GM23248 (cell line): Measurements from ENCODE around the gene FNDC3B. TPM values are rescaled to one million over a fixed set of nuclear protein-coding genes. Genes with fewer than 3 reads are reported as not detected.

Experiments used
- DNase-seq: peaks from one replicate; pipeline ENCODE4 v3.0.0-alpha.2; 2015
- H2AFZ ChIP-seq: fragments of 200-600 bp; sonication (generic); 2 replicates; pipeline ENCODE4 v1.6.1; 2016; ENCODE audit warnings: antibody characterized with exemption
- H3F3A ChIP-seq: fragments of 200-600 bp; sonication (generic); 2 replicates; pipeline ENCODE4 v1.6.1; 2016; ENCODE audit warnings: mild to moderate bottlenecking, antibody characterized with exemption, mixed run types; ENCODE audit not compliant: insufficient read depth
- H3K27ac ChIP-seq: fragments of 200-600 bp; sonication (generic); 2 replicates; pipeline ENCODE4 v1.5.1; 2016; ENCODE audit warnings: mild to moderate bottlenecking
- H3K27me3 ChIP-seq: fragments of 200-600 bp; sonication (generic); replicated peaks from 2 replicates; pipeline ENCODE4 v1.6.1; 2016; ENCODE audit warnings: mild to moderate bottlenecking; ENCODE audit not compliant: insufficient read depth
- H3K36me3 ChIP-seq: fragments of 200-600 bp; sonication (generic); 2 replicates; pipeline ENCODE4 v1.6.1; 2016; ENCODE audit warnings: low read depth, mild to moderate bottlenecking
- H3K4me1 ChIP-seq: fragments of 200-600 bp; sonication (generic); 2 replicates; pipeline ENCODE4 v1.6.1; 2016; ENCODE audit warnings: mild to moderate bottlenecking; ENCODE audit not compliant: insufficient read depth
- H3K4me2 ChIP-seq: fragments of 200-600 bp; sonication (generic); one replicate; pipeline ENCODE4 v1.6.1; 2016; ENCODE audit warnings: mild to moderate bottlenecking; ENCODE audit not compliant: unreplicated experiment
- H3K4me3 ChIP-seq: fragments of 200-600 bp; sonication (generic); 2 replicates; pipeline ENCODE4 v1.5.1; 2016; ENCODE audit warnings: mild to moderate bottlenecking
- H3K79me2 ChIP-seq: fragments of 200-600 bp; sonication (generic); 2 replicates; pipeline ENCODE4 v1.6.1; 2016; ENCODE audit warnings: mild to moderate bottlenecking; ENCODE audit not compliant: insufficient read depth
- H3K9ac ChIP-seq: fragments of 200-600 bp; sonication (generic); 2 replicates; pipeline ENCODE4 v1.6.1; 2016; ENCODE audit warnings: mild to moderate bottlenecking
- H3K9me2 ChIP-seq: fragments of 200-600 bp; sonication (generic); 2 replicates; pipeline ENCODE4 v1.6.1; 2016; ENCODE audit warnings: mixed run types, mild to moderate bottlenecking, moderate library complexity; ENCODE audit not compliant: insufficient read depth
- H3K9me3 ChIP-seq: fragments of 200-600 bp; sonication (generic); one replicate; pipeline ENCODE4 v1.6.1; 2017; ENCODE audit warnings: low read depth
- H4K20me1 ChIP-seq: fragments of 200-600 bp; sonication (generic); 2 replicates; pipeline ENCODE4 v1.6.0; 2016; ENCODE audit not compliant: insufficient read depth
- EZH2 ChIP-seq: fragments of 200-600 bp; sonication (generic); IDR thresholded peaks from 2 replicates; pipeline ENCODE4 v1.6.1; 2018; ENCODE audit warnings: antibody characterized with exemption, mild to moderate bottlenecking; ENCODE audit not compliant: insufficient read depth, poor library complexity, severe bottlenecking
- EZH2phosphoT487 ChIP-seq: fragments of 200-600 bp; sonication (generic); IDR thresholded peaks from 2 replicates; pipeline ENCODE4 v1.6.1; 2018; ENCODE audit warnings: antibody characterized with exemption, moderate library complexity, mild to moderate bottlenecking, low read depth; ENCODE audit not compliant: insufficient read depth
- WGBS, 2 experiments: methylation state at CpG; one replicate each; pipeline ENCODE4 v1.1.6; 2015 to 2017; ENCODE audit warnings: low lambda C conversion rate in 2 of 2, low coverage in 1 of 2; ENCODE audit errors: missing lambda C conversion rate in 2 of 2; 5-methylcytosine and 5-hydroxymethylcytosine counted together
- in situ Hi-C: fragments of 300-500 bp; cut with MboI; formaldehyde crosslinking; loops from 2 replicates; pipeline ENCODE4 v1.15.0; 2020
- polyA plus RNA-seq: library from polyadenylated mRNA; unstranded; fragments of >200 nt; fragmentation: Nextera tagmentation; extraction: Ambion mirVana; gene quantifications from 2 replicates; pipeline ENCODE4 v1.2.1, GENCODE V29; 2016
- total RNA-seq: library from RNA; depleted of rRNA; stranded (reverse); fragments of >200 nt; shearing (Covaris generic); gene quantifications from 2 replicates; pipeline ENCODE4 v1.2.3, GENCODE V29; 2014

Gene FNDC3B
- total and polyA plus RNA-seq, 2 experiments from 2014 or later = 85.5 to 123 TPM

DNA sequence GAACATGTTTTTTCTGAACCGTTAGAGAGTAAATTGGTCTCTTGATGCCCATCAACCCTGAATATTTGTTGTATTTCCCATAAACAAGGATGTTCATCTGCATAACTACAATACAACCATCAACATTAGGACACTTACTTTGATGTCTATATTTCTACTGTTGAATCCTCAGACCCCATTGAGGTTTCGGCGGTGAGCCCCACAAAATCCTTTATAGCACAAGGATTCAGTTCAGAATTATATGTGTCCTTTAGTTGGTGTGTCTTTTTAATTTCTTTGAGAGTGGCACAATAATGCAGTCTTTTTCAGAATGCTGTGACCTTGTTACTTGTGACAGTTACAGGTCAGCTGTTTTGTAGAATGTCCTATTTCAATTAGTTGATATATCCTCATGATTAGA, 158.0 kb downstream of the FNDC3B start:
- H4K20me1 ChIP-seq = peaks cover 3% of the 10 kb centered on the region; the same call in 1 of the 2 replicates
- H3K27ac ChIP-seq = no peak overlapping the region
- H3K9ac ChIP-seq = no peak overlapping the region
- no peaks in the 10 kb centered on the region for H3K9me2 ChIP-seq
- H3K36me3 ChIP-seq = no peaks in the 10 kb centered on the region
- WGBS, 2 experiments = 86 to 89% methylated on average over 3 of the region's 3 CpGs
- peaks cover 42% of the 10 kb centered on the region for H3K4me1 ChIP-seq
- no peaks in the 10 kb centered on the region for H3K9me3 ChIP-seq
- H3K4me3 ChIP-seq = no peak overlapping the region
- H3K4me2 ChIP-seq = no peak overlapping the region
- in situ Hi-C loops = no loop called here
- no peak overlapping the region for H2AFZ ChIP-seq
- H3K79me2 ChIP-seq = peaks cover 87% of the 10 kb centered on the region
- DNase-seq = no peak
- H3K27me3 ChIP-seq = no peaks in the 10 kb centered on the region
- no peak for TF ChIP-seq EZH2phosphoT487
- TF ChIP-seq EZH2 = no peak
- H3F3A ChIP-seq = peaks cover 35% of the 10 kb centered on the region

DNA sequence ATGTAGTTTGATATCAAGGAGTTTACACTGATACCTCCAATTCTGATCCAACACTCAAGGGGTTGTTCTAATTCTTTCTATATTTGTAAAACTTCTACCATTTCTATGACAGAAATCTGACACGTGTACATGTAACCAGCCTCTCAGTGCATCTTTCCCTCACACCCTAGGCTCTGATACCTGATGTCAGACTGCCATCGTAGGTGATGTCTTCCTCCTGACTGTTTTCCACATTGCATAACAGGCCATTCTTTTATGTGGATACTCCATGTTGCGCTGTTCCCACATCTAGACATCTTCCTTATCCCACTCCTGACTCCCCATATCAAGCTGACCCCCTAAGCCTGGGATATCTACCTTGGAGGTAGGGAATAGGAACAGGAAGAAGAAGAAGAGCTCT, 159.1 kb downstream of the FNDC3B start:
- peaks cover 52% of the 10 kb centered on the region for H3K4me1 ChIP-seq
- H4K20me1 ChIP-seq = peaks cover 3% of the 10 kb centered on the region; the same call in 1 of the 2 replicates
- TF ChIP-seq EZH2 (no peak), EZH2phosphoT487 (no peak)
- H3K4me2 ChIP-seq = no peak overlapping the region
- in situ Hi-C loops = no loop called here
- peaks cover 44% of the 10 kb centered on the region for H3F3A ChIP-seq
- H3K36me3 ChIP-seq = no peaks in the 10 kb centered on the region
- H3K27me3 ChIP-seq = no peaks in the 10 kb centered on the region
- 97 to 98% methylated on average over 3 of the region's 3 CpGs for WGBS, 2 experiments
- no peak overlapping the region for H3K4me3 ChIP-seq
- H3K79me2 ChIP-seq = peaks cover 91% of the 10 kb centered on the region
- no peak for DNase-seq
- H3K9me2 ChIP-seq = no peaks in the 10 kb centered on the region
- H3K27ac ChIP-seq = no peak overlapping the region
- H3K9ac ChIP-seq = no peak overlapping the region
- H2AFZ ChIP-seq = no peak overlapping the region
- H3K9me3 ChIP-seq = no peaks in the 10 kb centered on the region

DNA sequence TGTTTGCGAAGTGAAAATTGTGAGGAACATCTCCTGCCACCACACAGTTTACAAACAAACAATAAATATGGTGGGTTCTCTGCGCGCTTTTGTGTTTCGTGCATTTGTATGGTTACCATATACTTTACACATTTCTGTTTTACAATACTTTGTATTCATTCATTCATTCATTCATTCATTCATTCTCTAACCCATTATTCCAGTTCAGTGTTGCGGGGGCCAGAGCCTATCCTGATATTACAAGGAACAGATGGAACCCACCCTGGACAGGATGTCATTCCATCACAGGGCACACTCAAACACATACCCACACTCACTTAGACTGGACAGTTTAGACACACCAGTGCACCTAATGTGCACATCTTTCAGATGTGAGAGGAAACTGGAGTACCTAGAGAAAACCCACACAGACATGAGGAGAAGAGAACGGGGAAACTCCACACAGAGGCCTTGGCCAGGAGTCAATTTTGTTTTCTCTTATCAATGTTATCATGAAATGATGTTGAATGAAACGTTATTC, 160.5 kb downstream of the FNDC3B start:
- H3K79me2 ChIP-seq = peaks cover 91% of the 10 kb centered on the region
- peak overlapping the region; percentile 72 for H3K4me2 ChIP-seq
- peaks cover 65% of the 10 kb centered on the region for H3K4me1 ChIP-seq
- H3K9me2 ChIP-seq = no peaks in the 10 kb centered on the region
- H2AFZ ChIP-seq = no peak overlapping the region
- DNase-seq = no peak
- 99% methylated on average over 7 of the region's 7 CpGs for WGBS, 2 experiments
- in situ Hi-C loops = no loop called here
- no peak overlapping the region for H3K9ac ChIP-seq
- no peak for TF ChIP-seq EZH2phosphoT487
- no peak for TF ChIP-seq EZH2
- H3K9me3 ChIP-seq = no peaks in the 10 kb centered on the region
- H3F3A ChIP-seq = peaks cover 49% of the 10 kb centered on the region
- no peaks in the 10 kb centered on the region for H3K27me3 ChIP-seq
- H3K36me3 ChIP-seq = no peaks in the 10 kb centered on the region
- H4K20me1 ChIP-seq = 0 out of 2 replicates have a peak, but pooled peaks cover 3% of the 10 kb centered on the region
- H3K27ac ChIP-seq = peak overlapping the region; percentile 96; the same call in 1 of the 2 replicates
- no peak overlapping the region for H3K4me3 ChIP-seq

GRCh38 chr3:172201136-172201869, 161.9 kb downstream of the FNDC3B start:
- H3K27me3 ChIP-seq = no peaks in the 10 kb centered on the region
- no peaks in the 10 kb centered on the region for H3K9me3 ChIP-seq
- H3K4me2 ChIP-seq = peak overlapping the region; percentile 72
- WGBS, 2 experiments = 2 to 3% methylated on average over 11 of the region's 11 CpGs
- peaks cover 6% of the 10 kb centered on the region; the same call in 1 of the 2 replicates for H3K36me3 ChIP-seq
- H3K9me2 ChIP-seq = no peaks in the 10 kb centered on the region
- peaks cover 62% of the 10 kb centered on the region for H3F3A ChIP-seq
- H3K4me1 ChIP-seq = peaks cover 63% of the 10 kb centered on the region
- in situ Hi-C loops = no loop called here
- peak overlapping the region; percentile 55 for H3K4me3 ChIP-seq
- DNase-seq = peak; percentile 98
- TF ChIP-seq EZH2phosphoT487 (no peak), EZH2 (no peak)
- no peak overlapping the region for H2AFZ ChIP-seq
- no peaks in the 10 kb centered on the region for H4K20me1 ChIP-seq
- peak overlapping the region; percentile 77 for H3K9ac ChIP-seq
- H3K79me2 ChIP-seq = peaks cover 91% of the 10 kb centered on the region
- H3K27ac ChIP-seq = peak overlapping the region; percentile 96
